DOHH2 (cell line): Measurements from ENCODE around the gene NKPD1.

Source experiments
- H3F3A ChIP-seq: fragments of 200-600 bp; sonication (generic), shearing (Covaris generic); 2 replicates; pipeline ENCODE4 v1.6.0; 2016; ENCODE audit warnings: antibody characterized with exemption, mild to moderate bottlenecking; ENCODE audit not compliant: control insufficient read depth, insufficient read depth
- H3K27ac ChIP-seq: fragments of 200-600 bp; sonication (generic); 2 replicates; pipeline ENCODE4 v1.5.1; 2014; ENCODE audit warnings: low read depth, mild to moderate bottlenecking, low read length, moderate library complexity
- H3K27me3 ChIP-seq: fragments of 200-600 bp; sonication (generic); 2 replicates; pipeline ENCODE4 v1.6.1; 2014; ENCODE audit warnings: mild to moderate bottlenecking, low read length, mixed read lengths; ENCODE audit not compliant: control insufficient read depth
- H3K36me3 ChIP-seq: fragments of 200-600 bp; sonication (generic); 2 replicates; pipeline ENCODE4 v1.6.1; 2014; ENCODE audit warnings: mild to moderate bottlenecking, low read length, moderate library complexity, mixed read lengths; ENCODE audit not compliant: control insufficient read depth
- H3K4me1 ChIP-seq: fragments of 200-600 bp; sonication (generic); 2 replicates; pipeline ENCODE4 v1.6.1; 2014; ENCODE audit warnings: mild to moderate bottlenecking, low read length, mixed read lengths; ENCODE audit not compliant: control insufficient read depth
- H3K4me2 ChIP-seq: fragments of 200-600 bp; sonication (generic); 2 replicates; pipeline ENCODE4 v1.6.0; 2014; ENCODE audit warnings: mild to moderate bottlenecking, low read length, moderate library complexity
- H3K4me3 ChIP-seq: fragments of 200-600 bp; sonication (generic); 2 replicates; pipeline ENCODE4 v1.5.1; 2014; ENCODE audit warnings: mild to moderate bottlenecking, low read length, mixed read lengths
- H3K79me2 ChIP-seq: fragments of 200-600 bp; sonication (generic); 2 replicates; pipeline ENCODE4 v1.6.1; 2014; ENCODE audit warnings: mild to moderate bottlenecking, low read length, mixed read lengths; ENCODE audit not compliant: control insufficient read depth
- H3K9me2 ChIP-seq: fragments of 200-600 bp; sonication (generic); replicated peaks from 2 replicates; pipeline ENCODE4 v1.6.1; 2014; ENCODE audit warnings: mild to moderate bottlenecking, low read length, mixed read lengths; ENCODE audit not compliant: control insufficient read depth
- H3K9me3 ChIP-seq: fragments of 200-600 bp; sonication (generic); 2 replicates; pipeline ENCODE4 v1.6.1; 2014; ENCODE audit warnings: antibody characterized with exemption, low read length, mixed read lengths; ENCODE audit not compliant: control insufficient read depth, insufficient read depth
- H4K20me1 ChIP-seq: fragments of 200-600 bp; sonication (generic); 2 replicates; pipeline ENCODE4 v1.6.0; 2014; ENCODE audit warnings: low read depth, mild to moderate bottlenecking, antibody characterized with exemption, low read length, moderate library complexity; ENCODE audit not compliant: control insufficient read depth, insufficient read depth
- CTCF ChIP-seq: fragments of 200-600 bp; sonication (generic); IDR thresholded peaks from one replicate; pipeline ENCODE4 v1.5.1; 2014; ENCODE audit warnings: antibody characterized with exemption, mild to moderate bottlenecking, low read depth, low read length; ENCODE audit not compliant: poor library complexity, severe bottlenecking
- EZH2phosphoT487 ChIP-seq: fragments of 200-600 bp; sonication (generic); IDR thresholded peaks from 2 replicates; pipeline ENCODE4 v1.6.1; 2017; ENCODE audit warnings: borderline replicate concordance, mild to moderate bottlenecking, antibody characterized with exemption, low read length, moderate library complexity, mixed read lengths

NKPD1 gene

GRCh38 chr19:45166723-45167252 is 6.0 kb upstream of the NKPD1 start:
- H3K27ac ChIP-seq = no peak overlapping the region
- H3K4me2 ChIP-seq = no peak overlapping the region
- H3K4me1 ChIP-seq = peaks cover 14% of the 10 kb centered on the region
- no peaks in the 10 kb centered on the region for H3K9me3 ChIP-seq
- no peaks in the 10 kb centered on the region for H3K9me2 ChIP-seq
- H3F3A ChIP-seq = no peaks in the 10 kb centered on the region
- no peaks in the 10 kb centered on the region for H3K27me3 ChIP-seq
- H3K4me3 ChIP-seq = no peak overlapping the region
- no peaks in the 10 kb centered on the region for H3K36me3 ChIP-seq
- H3K79me2 ChIP-seq = 0 out of 2 replicates have a peak, but pooled peaks cover 3% of the 10 kb centered on the region
- TF ChIP-seq EZH2phosphoT487 (no peak), CTCF (no peak)
- H4K20me1 ChIP-seq = no peaks in the 10 kb centered on the region

- Histone ChIP-seq H3K79me2 (no peaks in the 10 kb centered on the region), H3K4me2 (peak overlapping the region; percentile 21; the same call in 1 of the 2 replicates), H3F3A (no peaks in the 10 kb centered on the region), H3K4me1 (peaks cover 14% of the 10 kb centered on the region), H3K9me3 (no peaks in the 10 kb centered on the region), H4K20me1 (no peaks in the 10 kb centered on the region), H3K4me3 (no peak overlapping the region), H3K36me3 (no peaks in the 10 kb centered on the region), H3K9me2 (no peaks in the 10 kb centered on the region), H3K27me3 (peaks cover 6% of the 10 kb centered on the region; the same call in 1 of the 2 replicates), H3K27ac (no peak overlapping the region)
- TF ChIP-seq CTCF (no peak), EZH2phosphoT487 (no peak)
Measured at GRCh38 chr19:45164577-45165335, 4.0 kb upstream of the NKPD1 start.

- no peak for TF ChIP-seq CTCF
- TF ChIP-seq EZH2phosphoT487 = no peak
- Histone ChIP-seq H3K27ac (no peak overlapping the region), H3K9me3 (no peaks in the 10 kb centered on the region), H3K27me3 (peaks cover 6% of the 10 kb centered on the region; the same call in 1 of the 2 replicates), H3K4me1 (peaks cover 14% of the 10 kb centered on the region), H3F3A (no peaks in the 10 kb centered on the region), H3K4me3 (no peak overlapping the region), H3K79me2 (no peaks in the 10 kb centered on the region), H4K20me1 (no peaks in the 10 kb centered on the region), H3K4me2 (peak overlapping the region; percentile 21; the same call in 1 of the 2 replicates), H3K9me2 (no peaks in the 10 kb centered on the region), H3K36me3 (no peaks in the 10 kb centered on the region)
Measured at GRCh38 chr19:45163751-45164460, 3.1 kb upstream of the NKPD1 start.
